Measurements from ENCODE around the gene IPO13. TPM values are rescaled to one million over a fixed set of nuclear protein-coding genes. Genes with fewer than 3 reads are reported as not detected.
A peak's percentile ranks its signal among the peaks of the same experiment; 100 is the strongest.

IPO13 gene
- polyA plus RNA-seq, 3 donors: 10.1 to 20.4 (median 10.6) TPM

DNA sequence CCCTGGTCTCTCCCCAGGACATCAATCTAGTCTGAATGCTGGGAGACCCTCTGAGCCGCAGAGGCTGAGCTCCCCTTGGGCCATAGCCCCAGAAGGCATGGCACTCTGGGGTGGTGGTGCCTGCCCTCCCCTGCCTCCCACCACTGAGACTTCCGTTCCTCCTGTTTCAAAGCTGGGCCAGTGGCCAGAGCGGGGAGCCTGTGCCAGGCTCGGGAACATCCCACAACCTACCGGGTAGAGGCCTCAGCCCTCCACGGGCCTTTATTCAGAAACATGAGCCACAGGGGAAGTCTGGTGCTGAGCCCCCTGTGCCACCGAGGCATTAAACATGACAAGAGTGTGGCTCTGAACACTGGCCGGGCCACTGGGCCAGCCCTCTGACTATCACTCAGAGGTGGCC, 52.7 kb downstream of the IPO13 start:
- Mint-ChIP-seq H3K27me3 (ENCODE audit: low read depth in 3 of 3) (peaks cover 0 to 6% (median 5%) of the 10 kb centered on the region in 3 donors), H3K9me3 (no peaks in the 10 kb centered on the region), H3K4me3 (no peak overlapping the region), H3K4me1 (peaks cover 4% of the 10 kb centered on the region), H3K27ac (peak overlapping the region in 1 of 7 donors; percentile 30), H3K36me3 (no peaks in the 10 kb centered on the region)
- Histone ChIP-seq H3K36me3 (replicated peaks in 1 of 2; ENCODE audit: control insufficient read depth in 1 of 2, insufficient read depth in 2 of 2, low read length in 2 of 2) (no peaks in the 10 kb centered on the region), H3K27ac (ENCODE audit: low read depth in 1 of 2, low read length in 2 of 2) (no peak overlapping the region), H3K9me3 (replicated peaks in 1 of 2; ENCODE audit: control insufficient read depth in 1 of 2, insufficient read depth in 1 of 2, low read length in 2 of 2) (no peaks in the 10 kb centered on the region), H3K27me3 (ENCODE audit: control insufficient read depth in 2 of 2, insufficient read depth in 2 of 2, low read length in 2 of 2) (no peaks in the 10 kb centered on the region), H3K79me2 (ENCODE audit: insufficient read depth, low read length) (no peaks in the 10 kb centered on the region), H3K4me2 (replicated peaks; ENCODE audit: extremely low read depth, low read length, poor library complexity, severe bottlenecking) (no peak overlapping the region), H2AFZ (ENCODE audit: insufficient read depth, low read depth, low read length, poor library complexity, severe bottlenecking) (no peak overlapping the region), H3K4me1 (ENCODE audit: control insufficient read depth in 1 of 2, insufficient read depth in 2 of 2, low read length in 2 of 2) (no peaks in the 10 kb centered on the region), H3K9ac (ENCODE audit: insufficient read depth, low read length, poor library complexity, severe bottlenecking) (no peak overlapping the region), H4K20me1 (ENCODE audit: insufficient read depth, low read length) (no peaks in the 10 kb centered on the region), H3K4me3 (replicated peaks in 1 of 3; ENCODE audit: low read depth in 2 of 3, low read length in 3 of 3) (no peak overlapping the region)
- intact Hi-C loops (cut with micrococcal nuclease): no loop called here
- WGBS (ENCODE audit: insufficient coverage): 87% methylated on average over 8 of the region's 8 CpGs
- TF ChIP-seq CTCF (IDR thresholded peaks at IDR 0.05): no peak
- DNase-seq: no peak

DNA sequence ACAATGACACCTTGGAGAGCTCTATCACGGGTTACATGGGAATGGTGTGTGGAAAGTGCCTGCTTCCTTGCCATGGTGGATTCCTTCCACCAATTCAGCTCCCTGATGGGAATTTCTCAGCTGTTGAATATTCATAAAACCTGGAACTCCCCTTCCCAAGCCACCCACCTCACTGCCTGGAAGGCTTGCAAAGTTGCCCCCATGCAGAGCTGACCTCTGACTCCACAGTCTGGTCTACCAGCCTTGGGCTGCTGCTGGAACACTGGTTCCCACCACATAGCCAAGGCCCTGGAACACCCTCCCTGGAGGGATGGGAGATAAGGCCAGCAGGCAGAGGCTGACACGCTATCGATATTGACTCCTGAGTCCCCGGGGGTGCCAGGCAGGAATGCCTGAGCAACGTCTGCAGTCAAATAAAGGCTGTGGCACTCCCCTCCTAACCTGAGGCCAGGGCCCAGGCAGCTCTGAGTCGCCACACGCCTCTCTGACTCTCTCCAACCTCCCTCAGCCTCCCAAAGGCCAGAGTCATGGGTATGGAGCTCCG, 53.4 kb downstream of the IPO13 start:
- Histone ChIP-seq H3K4me2 (replicated peaks; ENCODE audit: extremely low read depth, low read length, poor library complexity, severe bottlenecking) (no peak overlapping the region), H3K79me2 (ENCODE audit: insufficient read depth, low read length) (no peaks in the 10 kb centered on the region), H3K36me3 (replicated peaks in 1 of 2; ENCODE audit: control insufficient read depth in 1 of 2, insufficient read depth in 2 of 2, low read length in 2 of 2) (no peaks in the 10 kb centered on the region), H3K27ac (ENCODE audit: low read depth in 1 of 2, low read length in 2 of 2) (no peak overlapping the region), H3K27me3 (ENCODE audit: control insufficient read depth in 2 of 2, insufficient read depth in 2 of 2, low read length in 2 of 2) (no peaks in the 10 kb centered on the region), H4K20me1 (ENCODE audit: insufficient read depth, low read length) (no peaks in the 10 kb centered on the region), H3K9ac (ENCODE audit: insufficient read depth, low read length, poor library complexity, severe bottlenecking) (no peak overlapping the region), H3K9me3 (replicated peaks in 1 of 2; ENCODE audit: control insufficient read depth in 1 of 2, insufficient read depth in 1 of 2, low read length in 2 of 2) (no peaks in the 10 kb centered on the region), H3K4me1 (ENCODE audit: control insufficient read depth in 1 of 2, insufficient read depth in 2 of 2, low read length in 2 of 2) (no peaks in the 10 kb centered on the region), H3K4me3 (replicated peaks in 1 of 3; ENCODE audit: low read depth in 2 of 3, low read length in 3 of 3) (no peak overlapping the region), H2AFZ (ENCODE audit: insufficient read depth, low read depth, low read length, poor library complexity, severe bottlenecking) (no peak overlapping the region)
- TF ChIP-seq CTCF (IDR thresholded peaks at IDR 0.05): no peak
- no peak overlapping the region for H3K27ac Mint-ChIP-seq
- no peak overlapping the region for H3K4me3 Mint-ChIP-seq
- DNase-seq: no peak
- WGBS (ENCODE audit: insufficient coverage): 95% methylated on average over 6 of the region's 8 CpGs
- no peaks in the 10 kb centered on the region for H3K4me1 Mint-ChIP-seq
- no peaks in the 10 kb centered on the region for H3K36me3 Mint-ChIP-seq
- peaks cover 0 to 6% (median 5%) of the 10 kb centered on the region in 3 donors for H3K27me3 Mint-ChIP-seq (ENCODE audit: low read depth in 3 of 3)
- intact Hi-C loops (cut with micrococcal nuclease): no loop called here
- no peaks in the 10 kb centered on the region for H3K9me3 Mint-ChIP-seq

All from CD14-positive monocyte (primary cell).